Left renal cortex interstitium (tissue), 4 donors: ENCODE measurements around the gene MTMR6. TPM values are rescaled to one million over a fixed set of nuclear protein-coding genes. Genes with fewer than 3 reads are reported as not detected.

Experiments used
- DNase-seq, 4 donors: peaks; one replicate each; pipeline ENCODE4 v3.0.0-alpha.2; 2013; ENCODE audit warnings: low read depth in 4 of 4, low spot score in 2 of 4, missing footprints in 1 of 4
- polyA plus RNA-seq, 4 donors: library from polyadenylated mRNA; unstranded; fragments of 120-200 nt; gene quantifications; one replicate each; pipeline ENCODE4 v1.2.1, GENCODE V29; 2013; ENCODE audit not compliant: insufficient read length in 4 of 4

The MTMR6 gene
- polyA plus RNA-seq, 4 donors, result 17.4 to 20.7 (median 20.4) TPM

DNA sequence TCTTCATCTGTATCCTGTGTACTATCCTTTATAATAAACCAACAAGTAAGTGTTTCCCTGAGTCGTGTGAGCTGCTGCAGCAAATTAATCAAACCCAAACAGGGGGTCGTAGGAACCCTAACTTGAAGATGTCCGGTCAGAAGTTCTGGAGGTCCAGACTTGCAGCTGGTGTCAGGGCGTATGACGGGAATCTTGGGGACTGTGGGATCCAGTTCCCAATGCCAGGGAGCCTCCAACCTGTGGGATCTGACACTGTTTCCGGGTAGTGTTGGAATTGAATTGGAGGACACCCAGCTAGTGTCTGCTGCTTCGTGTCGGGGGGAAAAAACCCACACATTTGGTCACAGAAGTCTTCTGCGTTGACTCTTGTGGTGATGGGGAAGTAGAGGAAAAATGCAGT lies 63.1 kb downstream of the MTMR6 start:
- no peak for DNase-seq

DNA sequence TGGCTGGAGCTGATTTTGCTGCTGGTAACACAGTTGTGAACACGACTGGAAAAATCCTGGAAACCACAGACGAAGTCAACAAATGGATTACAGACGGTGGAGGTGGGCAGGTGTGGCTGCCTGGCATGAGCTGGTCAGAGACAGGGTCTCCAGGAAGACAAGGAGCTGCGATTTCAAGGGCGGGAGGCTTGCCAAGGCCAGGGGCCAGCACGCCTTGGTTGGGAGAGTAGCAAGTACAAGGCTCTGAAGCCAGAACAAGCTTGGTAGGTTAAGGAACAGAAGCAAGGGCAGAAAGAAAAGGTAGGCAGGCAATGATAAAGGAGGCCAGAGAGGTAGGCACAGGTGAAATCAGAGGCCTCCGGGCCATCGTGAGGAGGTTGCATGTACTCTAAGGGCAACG lies 64.5 kb downstream of the MTMR6 start:
- DNase-seq, result no peak

DNA sequence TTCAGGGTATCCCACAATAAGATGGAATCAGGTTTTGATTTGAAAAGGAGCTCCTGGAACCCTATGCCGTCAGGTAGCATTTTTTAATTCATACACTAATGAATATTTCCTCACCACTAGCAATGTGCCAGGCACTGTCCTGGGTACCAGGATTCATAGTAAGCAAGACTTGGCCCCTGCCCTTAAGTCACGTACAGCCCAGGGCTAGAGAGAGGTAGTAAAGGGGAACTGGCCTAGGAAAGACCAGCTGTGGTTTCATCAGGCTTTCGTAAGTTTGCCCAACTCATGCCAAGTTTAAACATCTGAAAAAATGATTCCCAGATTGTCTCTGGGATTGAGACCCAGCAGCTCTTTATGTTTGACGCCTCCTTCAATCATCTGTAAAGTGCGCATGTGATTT lies 69.3 kb downstream of the MTMR6 start:
- no peak for DNase-seq

DNA sequence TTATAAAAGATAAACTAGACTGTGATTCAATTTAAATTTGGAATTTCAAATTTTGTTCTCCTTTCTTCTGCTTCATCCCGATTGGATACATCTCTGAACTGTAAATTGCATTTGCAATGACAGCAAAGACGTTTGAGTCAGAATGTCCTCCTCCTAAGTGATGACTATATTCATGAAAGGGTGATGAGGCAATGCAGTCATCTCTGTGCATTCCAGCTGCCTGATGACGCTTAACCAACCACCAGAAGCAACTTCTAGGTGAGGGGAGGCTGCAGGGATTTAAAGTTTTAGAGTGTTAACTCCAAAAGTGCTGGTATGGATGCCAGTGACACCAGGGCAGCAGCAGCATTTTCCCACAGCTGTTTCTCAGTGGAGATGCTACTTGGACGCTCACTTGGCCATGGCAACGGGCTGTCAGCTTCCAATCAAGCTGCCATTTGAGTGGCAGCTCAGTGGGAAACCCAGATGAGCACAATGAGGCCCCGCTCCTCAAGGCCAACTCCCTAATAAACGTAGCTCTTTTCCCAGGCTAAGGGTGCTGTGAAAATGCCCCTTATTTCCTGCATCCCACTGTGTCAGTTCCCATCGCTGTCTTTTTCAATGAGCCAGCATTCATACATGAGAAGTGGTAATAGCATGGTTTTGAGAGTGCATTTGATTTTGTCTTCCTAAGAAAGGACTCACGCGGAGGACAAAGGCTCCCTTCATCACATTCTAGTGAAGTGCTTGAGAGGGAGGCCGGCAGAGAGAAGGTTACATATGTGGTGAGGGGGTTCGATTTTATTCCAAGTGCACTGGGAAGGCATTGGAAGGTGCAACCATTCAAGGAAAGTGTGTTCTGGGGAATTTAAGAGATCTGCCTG lies 70.0 kb downstream of the MTMR6 start:
- DNase-seq, result no peak

DNA sequence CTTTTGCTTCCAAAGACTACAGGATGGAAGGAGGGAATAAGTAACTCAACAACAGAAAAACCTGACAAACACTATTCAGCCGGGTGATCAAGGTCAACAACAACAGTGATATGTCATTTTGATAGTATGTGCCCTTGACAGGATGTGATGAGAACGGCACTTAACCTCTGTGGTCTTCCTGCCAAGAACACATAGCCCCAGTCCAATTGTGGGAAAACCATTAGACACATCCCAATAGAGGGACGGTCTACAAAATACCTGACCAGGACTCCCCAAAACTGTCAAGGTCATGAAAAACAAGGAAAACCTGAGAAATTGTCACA lies 72.1 kb downstream of the MTMR6 start:
- no peak for DNase-seq

GRCh38 chr13:25214491-25215252 lies 72.6 kb downstream of the MTMR6 start:
- no peak for DNase-seq

DNA sequence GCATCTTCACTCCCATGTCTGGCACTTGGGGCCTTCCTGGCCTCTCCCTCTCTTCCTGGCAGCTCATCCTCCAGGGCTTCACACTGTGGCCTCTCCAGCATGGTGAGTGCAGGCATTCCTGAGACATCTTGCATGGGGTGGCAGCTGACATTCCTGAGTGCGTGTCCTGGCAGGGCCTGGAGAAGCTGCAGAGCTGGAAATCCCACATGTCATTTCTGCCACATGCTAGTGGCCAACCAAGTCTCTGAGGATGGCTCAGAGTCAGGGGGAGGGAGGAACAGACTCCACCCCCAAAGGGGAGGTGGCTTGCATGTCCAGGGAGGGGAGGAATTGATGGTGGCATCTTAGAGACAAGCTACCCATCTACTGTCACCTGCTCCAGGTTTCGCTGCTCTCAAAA lies 73.6 kb downstream of the MTMR6 start:
- DNase-seq, result no peak

- no peak for DNase-seq
Measured at GRCh38 chr13:25210842-25211569, 76.3 kb downstream of the MTMR6 start.

- no peak for DNase-seq
Measured at GRCh38 chr13:25207291-25207810, 79.9 kb downstream of the MTMR6 start.

GRCh38 chr13:25204863-25205262 lies 82.4 kb downstream of the MTMR6 start:
- no peak for DNase-seq

GRCh38 chr13:25203127-25203740 lies 84.1 kb downstream of the MTMR6 start:
- DNase-seq, result peak in 1 of 4 donors; percentile 19

DNA sequence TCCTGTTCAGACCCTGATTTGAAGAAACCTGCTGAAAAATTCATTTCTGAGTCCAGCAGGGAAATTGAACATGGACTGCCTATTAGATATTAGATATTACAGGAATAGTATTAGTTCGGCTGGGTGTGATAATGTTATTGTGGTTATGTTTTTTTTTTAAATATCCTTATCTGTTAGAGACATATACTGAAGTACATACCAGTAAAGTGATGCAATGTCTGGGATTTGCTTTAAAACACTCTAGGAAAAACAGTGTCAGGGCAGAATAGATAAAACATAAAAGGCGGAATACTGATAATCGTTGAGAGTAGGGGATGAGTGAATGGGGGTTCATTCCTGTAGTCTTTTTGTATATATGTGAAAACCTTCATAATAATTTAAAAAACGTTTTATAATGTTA lies 86.5 kb downstream of the MTMR6 start:
- DNase-seq, result no peak

- no peak for DNase-seq
Measured at GRCh38 chr13:25198647-25199046, 88.6 kb downstream of the MTMR6 start.

DNA sequence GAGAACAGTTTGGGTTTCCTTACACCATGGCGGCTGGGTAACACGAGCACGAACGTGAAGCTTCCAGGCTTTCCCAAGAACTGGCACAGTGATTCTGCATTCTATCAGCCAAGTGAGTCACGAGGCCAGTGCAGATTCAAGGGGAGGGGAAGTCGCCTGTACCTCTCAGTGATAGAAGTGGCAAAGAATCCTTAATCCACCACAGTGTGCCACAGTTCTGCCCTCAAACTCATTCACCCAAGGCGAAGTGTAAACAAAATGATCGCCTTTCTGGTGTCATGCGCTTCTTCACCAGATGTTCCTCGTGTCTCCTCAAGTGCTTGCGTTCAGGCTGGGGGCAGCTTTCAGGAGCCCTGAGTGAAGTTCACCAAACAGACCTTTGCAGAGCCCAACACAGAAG lies 90.3 kb downstream of the MTMR6 start:
- DNase-seq, result no peak

Other genes with a start within 250 kb of the MTMR6 start
- gene PABPC3, start 191.4 kb downstream of the MTMR6 start, polyA plus RNA-seq, result 1 to 10 TPM in 3 of 4 donors, under 1 TPM in 1; 0.56 to 1.6 (median 1.3) TPM
- under 1 TPM; 0.23 to 0.52 (median 0.31) TPM for gene AMER2, start 115.2 kb downstream of the MTMR6 start, polyA plus RNA-seq
- gene NUP58, start 14.1 kb upstream of the MTMR6 start, polyA plus RNA-seq, result 10 to 100 TPM; 41.1 to 70.5 (median 50.0) TPM
- gene ATP8A2, start 84.5 kb upstream of the MTMR6 start, polyA plus RNA-seq, result 1 to 10 TPM; 5.4 to 6.7 (median 5.7) TPM